Naive thymus-derived CD4-positive, alpha-beta T cell (primary cell): ENCODE data around the gene NUP153. TPM values are rescaled to one million over a fixed set of nuclear protein-coding genes. Genes with fewer than 3 reads are reported as not detected.

Source experiments
- ATAC-seq: fragments of 150-1000 bp; cut with Tn5 transposase; 2 replicates; pipeline ENCODE4 v1.10.0; 2021; ENCODE audit warnings: mild to moderate bottlenecking, moderate library complexity
- CTCF ChIA-PET: fragments of 350-600 bp; sonication (Branson Sonifier 250); formaldehyde crosslinking; loops from one replicate; lab custom pipeline; 2021; ENCODE audit warnings: antibody characterized with exemption; lab: Charles Lee
- POLR2A ChIA-PET: fragments of 350-600 bp; sonication (Branson Sonifier 250); formaldehyde crosslinking; loops from one replicate; lab custom pipeline; 2021; ENCODE audit warnings: antibody characterized with exemption, inconsistent platforms; lab: Charles Lee
- DNase-seq, 9 donors: peaks; one replicate each; pipeline versions ENCODE4 v3.0.0 to v3.0.0-alpha.2; 2020 to 2022; ENCODE audit warnings: mixed read lengths in 1 of 9
- H3K27ac ChIP-seq: one replicate; pipeline ENCODE4 v1.7.0; 2013; ENCODE audit warnings: mild to moderate bottlenecking, low read depth, low read length, moderate library complexity
- H3K27me3 ChIP-seq, 2 donors: one replicate each; pipeline ENCODE4 v1.7.0; 2013; ENCODE audit warnings: low read length in 2 of 2, mild to moderate bottlenecking in 2 of 2, moderate library complexity in 2 of 2; ENCODE audit not compliant: control insufficient read depth in 2 of 2, insufficient read depth in 2 of 2
- H3K36me3 ChIP-seq, 3 experiments: 1 replicate in 2 of 3; 2 replicates in 1 of 3; pipeline ENCODE4 v1.7.0; 2013; ENCODE audit warnings: low read length in 3 of 3, mild to moderate bottlenecking in 3 of 3, moderate library complexity in 1 of 3; ENCODE audit not compliant: insufficient read depth in 3 of 3, control insufficient read depth in 2 of 3
- H3K4me1 ChIP-seq, 2 donors: one replicate each; pipeline ENCODE4 v1.7.0; 2013; ENCODE audit warnings: low read length in 2 of 2, mild to moderate bottlenecking in 2 of 2, moderate library complexity in 1 of 2; ENCODE audit not compliant: control insufficient read depth in 2 of 2, insufficient read depth in 2 of 2
- H3K4me3 ChIP-seq: 2 replicates; pipeline ENCODE4 v1.7.0; 2013; ENCODE audit warnings: mild to moderate bottlenecking, low read length
- H3K9me3 ChIP-seq, 3 experiments: 1 replicate in 2 of 3; 2 replicates in 1 of 3; pipeline ENCODE4 v1.7.0; 2013; ENCODE audit warnings: low read length in 3 of 3; ENCODE audit not compliant: control insufficient read depth in 2 of 3
- H3K27ac Mint-ChIP-seq, 9 donors: one replicate each; pipeline ENCODE4 v1.8.0; 2020 to 2022; ENCODE audit warnings: mixed read lengths in 9 of 9, mild to moderate bottlenecking in 8 of 9, moderate library complexity in 5 of 9, inconsistent platforms in 2 of 9
- H3K27me3 Mint-ChIP-seq, 5 donors: one replicate each; pipeline ENCODE4 v1.8.0; 2021 to 2022; ENCODE audit warnings: mixed read lengths in 5 of 5, mild to moderate bottlenecking in 1 of 5
- H3K36me3 Mint-ChIP-seq, 5 donors: one replicate each; pipeline ENCODE4 v1.8.0; 2020 to 2022; ENCODE audit warnings: mixed read lengths in 5 of 5, mild to moderate bottlenecking in 3 of 5, inconsistent platforms in 1 of 5
- H3K4me1 Mint-ChIP-seq, 7 donors: one replicate each; pipeline ENCODE4 v1.8.0; 2020 to 2022; ENCODE audit warnings: mixed read lengths in 7 of 7, mild to moderate bottlenecking in 3 of 7, inconsistent platforms in 1 of 7
- H3K4me3 Mint-ChIP-seq, 10 donors: one replicate each; pipeline ENCODE4 v1.8.0; 2020 to 2022; ENCODE audit warnings: mild to moderate bottlenecking in 10 of 10, mixed read lengths in 10 of 10, moderate library complexity in 6 of 10, inconsistent platforms in 2 of 10
- H3K9me3 Mint-ChIP-seq, 11 donors: one replicate each; pipeline ENCODE4 v1.8.0; 2020 to 2022; ENCODE audit warnings: mixed read lengths in 11 of 11, mild to moderate bottlenecking in 4 of 11, inconsistent platforms in 1 of 11, moderate library complexity in 1 of 11
- intact Hi-C, 2 donors: fragments of 100-400 bp; cut with micrococcal nuclease; formaldehyde crosslinking; loops; one replicate each; pipeline ENCODE4 v1.15.1; 2023
- polyA plus RNA-seq, 2 donors: library from polyadenylated mRNA; unstranded; fragments of 300-500 nt; fragmentation: Illumina TruSeq; gene quantifications; one replicate each; pipeline ENCODE4 v1.2.3, GENCODE V29; 2021
- total RNA-seq, 6 experiments: library from RNA in 5 of 6; stranded (reverse) in 5 of 6; gene quantifications; 1 replicate in 5 of 6; 2 replicates in 1 of 6; pipeline ENCODE4 v1.2.3 and lab custom pipeline; 2021 to 2026

NUP153 gene
- total and polyA plus RNA-seq, 7 experiments from 2014 or later: 2.5 to 90.9 (median 48.7) TPM

GRCh38 chr6:17638212-17638715, 68.5 kb downstream of the NUP153 start:
- Mint-ChIP-seq H3K27ac (peak overlapping the region in 3 of 9 donors; percentile 32 to 87 (median 38)), H3K4me3 (no peak overlapping the region), H3K9me3 (peaks cover 0 to 2% (median 0%) of the 10 kb centered on the region in 11 donors), H3K36me3 (peaks cover 4 to 66% (median 42%) of the 10 kb centered on the region in 5 donors), H3K4me1 (peaks cover 17 to 49% (median 31%) of the 10 kb centered on the region in 7 donors), H3K27me3 (no peaks in the 10 kb centered on the region)
- ATAC-seq (no peak), DNase-seq (no peak)
- ChIA-PET POLR2A (interaction anchor here (1.1 to 1.9 kb wide), 2 partner anchors 20 to 49 kb away, joined by 3 to 5 read pairs; no protein-coding TSS in a partner anchor), CTCF (interaction anchor here (0.6 kb wide), 1 partner anchor 175 kb away, joined by 3 read pairs; no protein-coding TSS in a partner anchor)
- H3K4me1 ChIP-seq: peaks cover 13 to 15% of the 10 kb centered on the region in 2 donors
- H3K27me3 ChIP-seq: no peaks in the 10 kb centered on the region
- H3K27ac ChIP-seq: no peak overlapping the region
- peaks cover 4 to 43% (median 30%) of the 10 kb centered on the region in 3 experiments for H3K36me3 ChIP-seq
- H3K9me3 ChIP-seq: no peaks in the 10 kb centered on the region
- H3K4me3 ChIP-seq: no peak overlapping the region
- intact Hi-C loops: no loop called here

GRCh38 chr6:17635568-17635967, 71.2 kb downstream of the NUP153 start:
- no peaks in the 10 kb centered on the region for H3K27me3 Mint-ChIP-seq
- H3K36me3 ChIP-seq: peaks cover 0 to 42% (median 19%) of the 10 kb centered on the region in 3 experiments

GRCh38 chr6:17633465-17634188, 73.1 kb downstream of the NUP153 start:
- ChIA-PET POLR2A (interaction anchor here (0.8 to 1.4 kb wide), 2 partner anchors 33 to 34 kb away, joined by 3 read pairs; partner anchors contain the start of gene FAM8A1), CTCF (interaction anchor here (0.7 to 1.6 kb wide), 2 partner anchors 45 to 67 kb away, joined by 3 to 4 read pairs; no protein-coding TSS in a partner anchor)
- ATAC-seq (peak; percentile 61), DNase-seq (no peak)
- Histone ChIP-seq H3K27ac (no peak overlapping the region), H3K36me3 (peaks cover 0 to 59% (median 20%) of the 10 kb centered on the region in 3 experiments), H3K9me3 (no peaks in the 10 kb centered on the region), H3K4me1 (peaks cover 18 to 27% of the 10 kb centered on the region in 2 donors), H3K27me3 (no peaks in the 10 kb centered on the region), H3K4me3 (no peak overlapping the region)
- Mint-ChIP-seq H3K27me3 (no peaks in the 10 kb centered on the region), H3K9me3 (no peaks in the 10 kb centered on the region), H3K27ac (peak overlapping the region; percentile 16 to 89 (median 60)), H3K36me3 (peaks cover 8 to 57% (median 41%) of the 10 kb centered on the region in 5 donors), H3K4me3 (peak overlapping the region in 9 of 10 donors; percentile 2 to 70 (median 41)), H3K4me1 (peaks cover 34 to 77% (median 61%) of the 10 kb centered on the region in 7 donors)
- intact Hi-C loops: loop anchor here in 1 of 2 donors (1.0 kb wide), 2 partner anchors 33 to 49 kb away; partner anchors contain the start of gene FAM8A1

More at GRCh38 chr6:17635568-17635967, 71.2 kb downstream of the NUP153 start:
- Mint-ChIP-seq H3K4me3 (peak overlapping the region in 1 of 10 donors; percentile 31), H3K36me3 (peaks cover 0 to 60% (median 37%) of the 10 kb centered on the region in 5 donors), H3K9me3 (no peaks in the 10 kb centered on the region), H3K27ac (peak overlapping the region in 7 of 9 donors; percentile 1 to 77 (median 31)), H3K4me1 (peaks cover 18 to 62% (median 48%) of the 10 kb centered on the region in 7 donors)
- no peak overlapping the region for H3K27ac ChIP-seq
- peaks cover 18 to 27% of the 10 kb centered on the region in 2 donors for H3K4me1 ChIP-seq
- POLR2A ChIA-PET: no interaction called here
- intact Hi-C loops: no loop called here
- DNase-seq: no peak
- no peak overlapping the region for H3K4me3 ChIP-seq
- H3K9me3 ChIP-seq: no peaks in the 10 kb centered on the region
- H3K27me3 ChIP-seq: no peaks in the 10 kb centered on the region
- no peak for ATAC-seq
- CTCF ChIA-PET: interaction anchor here (0.7 kb wide), 1 partner anchor 48 kb away, joined by 6 read pairs; no protein-coding TSS in a partner anchor

GRCh38 chr6:17632934-17633333, 73.8 kb downstream of the NUP153 start:
- Histone ChIP-seq H3K4me1 (peaks cover 18 to 27% of the 10 kb centered on the region in 2 donors), H3K9me3 (no peaks in the 10 kb centered on the region), H3K4me3 (no peak overlapping the region), H3K27ac (no peak overlapping the region), H3K27me3 (no peaks in the 10 kb centered on the region), H3K36me3 (peaks cover 3 to 56% (median 17%) of the 10 kb centered on the region in 3 experiments)
- ChIA-PET CTCF (interaction anchor here (1.6 kb wide), 1 partner anchor 44 kb away, joined by 4 read pairs; no protein-coding TSS in a partner anchor), POLR2A (interaction anchor here (0.8 to 1.4 kb wide), 2 partner anchors 32 to 33 kb away, joined by 3 to 4 read pairs; partner anchors contain the start of gene FAM8A1)
- H3K36me3 Mint-ChIP-seq: peaks cover 8 to 54% (median 35%) of the 10 kb centered on the region in 5 donors
- H3K9me3 Mint-ChIP-seq: no peaks in the 10 kb centered on the region
- H3K27ac Mint-ChIP-seq: peak overlapping the region; percentile 6 to 89 (median 60)
- peak in 2 of 9 donors; percentile 3 to 8 for DNase-seq
- ATAC-seq: peak; percentile 12
- intact Hi-C loops: loop anchor here in 1 of 2 donors (1.0 kb wide), 2 partner anchors 33 to 49 kb away; partner anchors contain the start of gene FAM8A1
- no peaks in the 10 kb centered on the region for H3K27me3 Mint-ChIP-seq
- peaks cover 35 to 80% (median 62%) of the 10 kb centered on the region in 7 donors for H3K4me1 Mint-ChIP-seq
- H3K4me3 Mint-ChIP-seq: peak overlapping the region in 7 of 10 donors; percentile 21 to 70 (median 33)

- H3K4me1 Mint-ChIP-seq: peaks cover 28 to 62% (median 52%) of the 10 kb centered on the region in 7 donors
- H3K27me3 ChIP-seq: no peaks in the 10 kb centered on the region
- H3K36me3 ChIP-seq: peaks cover 5 to 43% (median 10%) of the 10 kb centered on the region in 3 experiments
- POLR2A ChIA-PET: no interaction called here
- H3K27me3 Mint-ChIP-seq: no peaks in the 10 kb centered on the region
- no peaks in the 10 kb centered on the region for H3K9me3 ChIP-seq
- no peak overlapping the region for H3K27ac ChIP-seq
- peaks cover 8 to 42% (median 29%) of the 10 kb centered on the region in 5 donors for H3K36me3 Mint-ChIP-seq
- H3K9me3 Mint-ChIP-seq: no peaks in the 10 kb centered on the region
- intact Hi-C loops: no loop called here
- no peak overlapping the region for H3K4me3 Mint-ChIP-seq
- CTCF ChIA-PET: interaction anchor here (0.7 to 1.2 kb wide), 2 partner anchors 28 to 30 kb away, joined by 3 to 4 read pairs; no protein-coding TSS in a partner anchor
- DNase-seq: no peak
- no peak overlapping the region for H3K4me3 ChIP-seq
- H3K4me1 ChIP-seq: peaks cover 18 to 27% of the 10 kb centered on the region in 2 donors
- no peak for ATAC-seq
- H3K27ac Mint-ChIP-seq: peak overlapping the region in 7 of 9 donors; percentile 28 to 87 (median 70)
Observed at GRCh38 chr6:17630511-17631073, 76.1 kb downstream of the NUP153 start.
